HepG2 (cell line): ENCODE measurements around the gene HERC5.

Experiments used
- CCAR2 ChIP-seq: fragments of 200-400 bp; formaldehyde crosslinking; optimal IDR thresholded peaks from 2 replicates; pipeline ENCODE3; 2018; ENCODE audit warnings: low read depth, mild to moderate bottlenecking, low read length, moderate library complexity
- CTCF ChIP-seq: sonication (generic); formaldehyde crosslinking; IDR thresholded peaks from 2 replicates; pipeline ENCODE4 v1.5.0; 2020; ENCODE audit warnings: mild to moderate bottlenecking, missing genetic modification reagents, moderate library complexity
- HDAC6 ChIP-seq: fragments of 200-600 bp; sonication (generic); IDR thresholded peaks from 2 replicates; pipeline ENCODE4 v1.7.0; 2017; ENCODE audit warnings: mild to moderate bottlenecking, antibody characterized with exemption, low read length, low read depth
- MYNN ChIP-seq: sonication (generic); formaldehyde crosslinking; IDR thresholded peaks from 2 replicates; pipeline ENCODE4 v1.4.0; 2020; ENCODE audit warnings: mild to moderate bottlenecking, low read depth, missing genetic modification reagents
- POLR2A ChIP-seq, 2 experiments: IDR thresholded peaks; 2 replicates each; pipeline ENCODE4 v1.6.1; 2011; ENCODE audit warnings: low read depth in 2 of 2, low read length in 2 of 2, mild to moderate bottlenecking in 1 of 2, moderate library complexity in 1 of 2; ENCODE audit not compliant: insufficient read depth in 1 of 2
- SMAD1 ChIP-seq: sonication (generic); formaldehyde crosslinking; IDR thresholded peaks from 2 replicates; pipeline ENCODE4 v1.4.0; 2020; ENCODE audit warnings: missing genetic modification reagents, low read depth, mild to moderate bottlenecking, borderline replicate concordance
- SP140L ChIP-seq: sonication (generic); formaldehyde crosslinking; IDR thresholded peaks from 2 replicates; pipeline ENCODE4 v1.4.0; 2020; ENCODE audit warnings: missing genetic modification reagents, borderline replicate concordance

GRCh38 chr4:88524171-88524570 is 67.3 kb downstream of the HERC5 start:
- no peak for TF ChIP-seq CTCF
- TF ChIP-seq CCAR2: no peak
- no peak for TF ChIP-seq SP140L (CRISPR knock-in tag)
- TF ChIP-seq MYNN (CRISPR knock-in tag): no peak
- no peak for TF ChIP-seq HDAC6
- TF ChIP-seq SMAD1: no peak
- no peak for TF ChIP-seq POLR2A (IDR thresholded peaks at IDR 0.05; ENCODE audit: insufficient read depth in 1 of 2, low read depth in 2 of 2, low read length in 2 of 2)
